ENCODE data around the gene PARD6B.
"Not testable (repeated sequence)": the region's sequence is repeated elsewhere in the genome, so short reads cannot be mapped to it uniquely, and the experiment has no call there.

Gene PARD6B, protein sequence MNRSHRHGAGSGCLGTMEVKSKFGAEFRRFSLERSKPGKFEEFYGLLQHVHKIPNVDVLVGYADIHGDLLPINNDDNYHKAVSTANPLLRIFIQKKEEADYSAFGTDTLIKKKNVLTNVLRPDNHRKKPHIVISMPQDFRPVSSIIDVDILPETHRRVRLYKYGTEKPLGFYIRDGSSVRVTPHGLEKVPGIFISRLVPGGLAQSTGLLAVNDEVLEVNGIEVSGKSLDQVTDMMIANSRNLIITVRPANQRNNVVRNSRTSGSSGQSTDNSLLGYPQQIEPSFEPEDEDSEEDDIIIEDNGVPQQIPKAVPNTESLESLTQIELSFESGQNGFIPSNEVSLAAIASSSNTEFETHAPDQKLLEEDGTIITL

DNA sequence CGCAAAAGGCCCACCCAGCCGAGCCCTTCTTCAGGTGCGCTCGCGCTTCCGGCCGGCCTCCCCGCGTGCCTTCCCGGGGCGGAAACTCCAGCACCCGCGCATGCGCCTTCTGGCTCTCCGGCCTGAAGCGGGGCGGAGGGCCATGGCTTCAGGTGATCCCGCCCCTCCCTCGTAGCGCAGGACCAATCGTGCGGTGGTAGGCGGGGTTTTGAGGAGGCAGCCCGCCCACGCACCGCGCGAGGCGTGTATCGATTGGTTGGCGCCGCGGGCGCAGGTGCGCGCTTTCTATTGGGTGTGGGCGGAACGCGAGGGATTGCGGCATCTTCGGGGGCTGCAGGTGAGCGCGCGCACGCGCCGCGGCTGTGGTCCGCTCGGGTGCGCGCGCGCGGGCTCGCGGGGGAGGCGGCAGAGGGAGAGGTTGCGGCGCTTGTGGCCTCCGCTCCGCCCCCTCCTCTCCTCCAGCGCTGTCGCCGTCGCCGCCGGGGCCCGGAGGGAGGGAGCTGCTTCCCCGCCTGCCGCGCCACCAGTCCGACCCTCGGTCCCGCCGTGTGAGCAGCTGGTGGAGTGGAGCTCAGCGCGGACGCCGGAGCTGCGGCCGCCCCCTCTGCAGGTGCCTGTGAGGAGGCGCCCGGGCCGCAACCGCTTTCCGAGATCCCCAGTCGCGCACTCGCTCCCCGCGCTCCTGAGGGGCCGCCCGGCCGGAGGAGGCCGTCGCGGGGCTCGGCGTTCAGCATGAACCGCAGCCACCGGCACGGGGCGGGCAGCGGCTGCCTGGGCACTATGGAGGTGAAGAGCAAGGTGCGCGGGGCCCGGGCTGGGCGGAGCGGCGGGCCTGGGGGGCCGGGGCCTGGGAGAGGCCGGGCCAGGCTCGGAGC is at the start of gene PARD6B:
PARD6B (plus strand) TSS at position 526 of the 875 bp plus-strand sequence; CDS start at position 733, 207 bp downstream.
- peak; percentile 98 for DNase-seq

DNA sequence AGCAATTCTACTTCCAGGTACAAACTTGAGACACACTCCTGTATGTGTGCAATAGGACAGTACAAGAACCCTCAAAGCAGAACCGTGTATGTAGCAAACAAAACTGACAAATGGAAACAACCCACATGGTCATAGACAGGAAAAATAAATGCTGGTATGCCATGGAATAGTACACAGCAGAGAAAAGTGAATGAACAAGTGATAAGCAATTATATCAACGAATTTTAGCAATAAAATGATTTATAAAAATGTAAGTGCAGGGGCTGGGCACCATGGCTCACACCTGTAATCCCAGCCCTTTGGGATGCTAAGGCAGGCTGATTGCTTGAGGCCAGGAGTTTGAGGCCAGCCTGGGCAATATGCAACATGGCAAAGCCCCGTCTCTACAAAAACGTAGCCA is 49.3 kb upstream of the PARD6B start:
- no peak for DNase-seq

DNA sequence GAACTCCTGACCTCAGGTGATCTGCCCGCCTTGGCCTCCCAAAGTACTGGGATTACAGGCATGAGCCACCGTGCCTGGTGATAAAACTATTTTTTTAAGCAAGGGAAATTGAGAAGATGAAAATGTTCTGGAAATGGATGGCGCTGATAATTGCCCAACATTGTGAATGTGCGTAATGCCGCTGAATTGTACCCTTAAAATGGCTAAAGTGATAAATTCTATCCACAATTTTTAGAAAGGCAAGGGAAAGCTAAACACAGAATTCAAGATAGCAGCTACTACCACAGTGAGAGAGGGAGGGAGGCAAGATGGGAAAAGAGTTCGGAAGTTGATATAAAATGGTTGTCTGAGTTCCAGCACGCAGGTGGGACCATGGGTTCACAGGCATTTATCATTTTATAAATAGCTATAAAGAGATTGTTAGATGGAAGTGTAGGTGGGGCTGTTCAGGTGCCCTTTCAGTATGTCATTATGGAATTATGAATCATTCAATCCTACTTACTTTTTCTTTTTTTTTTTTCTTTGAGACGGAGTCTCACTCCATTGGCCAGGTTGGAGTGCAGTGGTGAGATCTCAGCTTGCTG is 48.3 kb upstream of the PARD6B start:
- DNase-seq, result no peak

DNA sequence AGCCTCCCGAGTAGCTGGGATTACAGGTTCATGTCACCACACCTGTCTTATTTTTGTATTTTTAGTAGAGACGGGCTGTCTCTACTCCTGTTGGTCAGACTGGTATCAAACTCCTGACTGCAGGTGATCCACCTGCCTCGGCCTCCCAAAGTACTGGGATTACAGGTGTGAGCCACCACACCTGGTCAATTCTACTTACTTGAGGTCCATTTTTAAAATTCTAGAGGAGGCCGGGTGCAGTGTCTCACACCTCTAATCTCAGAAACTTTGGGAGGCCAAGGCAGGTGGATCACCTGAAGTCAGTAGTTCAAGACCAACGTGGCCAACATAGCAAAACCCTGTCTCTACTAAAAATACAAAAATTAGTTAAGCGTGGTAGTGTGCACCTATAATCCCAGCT is 47.8 kb upstream of the PARD6B start:
- DNase-seq, result no peak

DNA sequence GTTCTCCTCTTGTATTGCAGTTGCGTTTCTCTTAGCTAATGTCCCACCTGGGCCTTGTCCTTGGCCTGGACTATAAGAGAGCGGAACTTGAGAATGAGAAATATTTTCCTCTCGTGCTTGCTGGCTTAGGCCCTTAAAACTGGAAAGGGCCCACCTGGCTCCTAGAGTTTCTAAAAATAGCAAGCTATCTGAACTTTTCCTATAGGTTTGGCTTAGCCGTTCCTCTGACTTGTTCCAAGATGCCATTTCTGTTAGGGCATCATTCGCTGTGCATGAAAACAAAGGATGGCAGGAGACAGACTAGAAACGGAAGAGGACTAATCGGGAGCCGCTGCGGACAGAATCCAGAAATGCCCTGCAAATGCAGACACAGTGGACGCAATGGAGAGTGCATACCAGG is 44.6 kb upstream of the PARD6B start:
- no peak for DNase-seq

DNA sequence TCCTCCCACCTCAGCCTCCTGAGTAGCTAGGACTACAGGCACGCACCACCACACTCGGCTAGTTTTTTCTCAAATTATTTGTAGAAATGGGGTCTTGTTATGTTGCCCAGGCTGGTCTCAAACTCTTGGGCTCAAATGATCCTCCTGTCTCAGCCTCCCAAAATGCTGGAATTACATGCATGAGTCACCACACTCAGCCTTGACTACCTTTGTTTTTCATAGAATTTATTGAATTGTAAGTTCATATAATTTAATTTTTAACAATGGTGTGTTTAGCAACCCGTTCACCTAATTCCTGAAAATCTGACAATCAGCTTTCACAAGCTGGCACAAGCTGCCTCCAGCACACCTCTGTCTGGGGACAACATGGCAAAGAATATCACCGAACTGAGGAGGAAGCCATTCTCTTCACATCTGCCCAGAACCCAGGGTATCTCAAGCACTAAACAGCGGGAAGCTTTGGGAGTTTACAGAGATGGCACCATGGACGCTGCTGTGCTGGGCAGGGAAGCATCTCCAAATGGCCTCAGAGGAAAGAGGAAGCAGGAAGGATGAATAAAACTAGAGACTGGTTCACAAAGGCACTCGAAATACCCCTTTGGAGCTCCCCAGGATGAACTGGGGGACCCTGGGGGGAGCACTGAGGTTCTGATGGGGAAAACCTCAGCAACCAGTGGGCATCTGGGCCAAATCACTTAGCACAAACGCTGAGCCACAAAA is 43.0 kb upstream of the PARD6B start:
- no peak for DNase-seq

DNA sequence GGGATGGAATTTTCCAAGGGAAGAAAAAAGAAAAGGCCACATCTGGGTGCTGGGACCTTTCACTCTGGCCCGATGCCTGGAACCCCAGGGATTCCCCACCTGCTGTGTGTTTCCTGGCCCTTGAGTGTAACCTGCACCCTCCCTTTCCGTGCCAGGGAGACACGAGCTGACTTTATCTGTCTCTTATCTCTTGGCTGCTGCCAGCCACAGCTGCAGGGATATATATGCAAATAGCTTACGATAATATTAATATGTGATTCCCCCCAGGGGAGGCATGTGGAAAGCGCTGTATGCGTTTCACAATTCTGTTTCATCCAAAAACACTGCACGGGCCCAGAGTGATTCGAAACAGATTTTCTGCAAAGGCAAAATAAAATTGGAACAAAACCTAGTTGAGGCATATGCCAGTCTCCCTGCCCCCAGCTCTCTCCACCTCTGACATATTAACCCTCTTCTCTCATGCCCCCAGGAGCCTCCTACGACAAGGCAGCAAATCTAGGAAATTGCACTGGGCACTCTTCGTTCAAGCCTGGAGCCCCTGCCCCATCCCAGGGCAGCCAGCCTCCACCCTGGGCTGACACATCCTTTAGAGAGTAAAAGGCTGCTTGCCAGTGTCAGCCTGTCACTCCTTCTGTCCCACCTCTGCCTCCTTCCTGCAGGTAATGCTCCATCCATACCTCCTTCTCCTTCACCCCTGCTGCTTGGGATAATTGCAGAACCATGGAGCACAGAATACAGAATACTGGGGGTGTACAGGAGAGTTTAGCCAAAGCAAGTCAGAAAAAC is 41.3 kb upstream of the PARD6B start:
- no peak for DNase-seq

DNA sequence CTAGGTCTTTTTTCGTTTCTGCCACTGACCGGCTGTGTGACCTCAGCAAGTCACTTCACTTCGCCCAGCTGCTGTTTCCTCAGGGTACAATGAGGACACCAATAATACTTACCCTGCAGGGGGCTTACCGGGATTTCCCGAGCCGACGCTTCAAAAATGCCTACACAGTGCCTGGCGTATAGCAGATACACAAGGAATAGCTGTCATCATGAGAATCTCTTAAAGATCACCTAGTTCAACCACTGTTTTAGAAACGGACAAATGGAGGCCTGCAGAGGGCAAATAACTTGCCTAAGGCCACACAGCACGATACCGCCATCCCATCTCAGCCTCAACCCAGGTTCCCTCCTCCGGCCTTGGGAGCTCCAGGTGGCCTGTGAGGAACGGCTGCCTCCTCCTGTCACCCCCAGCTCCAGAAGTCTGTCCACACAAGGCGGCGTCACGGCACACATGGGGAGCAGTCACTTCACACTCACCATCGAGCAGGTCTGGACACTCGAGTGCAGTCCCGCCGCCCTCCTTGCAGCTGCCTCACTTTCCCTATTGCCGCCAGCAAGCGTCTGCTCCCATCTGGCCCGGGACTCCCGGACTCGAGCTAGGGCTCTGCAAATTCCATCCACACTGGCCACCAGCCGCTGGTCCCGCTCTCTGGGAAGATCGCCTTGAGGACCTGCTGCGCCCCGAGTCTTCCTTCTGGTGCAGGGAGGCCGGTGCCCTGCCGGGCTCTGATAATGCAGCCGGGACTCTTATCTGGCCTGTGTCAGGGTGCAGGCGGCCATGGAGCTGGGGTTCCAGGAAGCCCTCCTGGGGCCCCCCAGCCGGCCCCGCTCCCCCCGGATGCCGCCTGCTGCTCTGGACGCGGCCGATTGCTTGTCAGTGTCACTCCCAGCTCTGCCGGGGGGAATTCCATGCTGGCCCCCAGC is 40.5 kb upstream of the PARD6B start, which contains the start of gene RIPOR3:
RIPOR3 (minus strand) TSS at position 893 of the 923 bp plus-strand sequence; CDS start at position 479, 414 bp downstream.
- DNase-seq, result no peak

DNA sequence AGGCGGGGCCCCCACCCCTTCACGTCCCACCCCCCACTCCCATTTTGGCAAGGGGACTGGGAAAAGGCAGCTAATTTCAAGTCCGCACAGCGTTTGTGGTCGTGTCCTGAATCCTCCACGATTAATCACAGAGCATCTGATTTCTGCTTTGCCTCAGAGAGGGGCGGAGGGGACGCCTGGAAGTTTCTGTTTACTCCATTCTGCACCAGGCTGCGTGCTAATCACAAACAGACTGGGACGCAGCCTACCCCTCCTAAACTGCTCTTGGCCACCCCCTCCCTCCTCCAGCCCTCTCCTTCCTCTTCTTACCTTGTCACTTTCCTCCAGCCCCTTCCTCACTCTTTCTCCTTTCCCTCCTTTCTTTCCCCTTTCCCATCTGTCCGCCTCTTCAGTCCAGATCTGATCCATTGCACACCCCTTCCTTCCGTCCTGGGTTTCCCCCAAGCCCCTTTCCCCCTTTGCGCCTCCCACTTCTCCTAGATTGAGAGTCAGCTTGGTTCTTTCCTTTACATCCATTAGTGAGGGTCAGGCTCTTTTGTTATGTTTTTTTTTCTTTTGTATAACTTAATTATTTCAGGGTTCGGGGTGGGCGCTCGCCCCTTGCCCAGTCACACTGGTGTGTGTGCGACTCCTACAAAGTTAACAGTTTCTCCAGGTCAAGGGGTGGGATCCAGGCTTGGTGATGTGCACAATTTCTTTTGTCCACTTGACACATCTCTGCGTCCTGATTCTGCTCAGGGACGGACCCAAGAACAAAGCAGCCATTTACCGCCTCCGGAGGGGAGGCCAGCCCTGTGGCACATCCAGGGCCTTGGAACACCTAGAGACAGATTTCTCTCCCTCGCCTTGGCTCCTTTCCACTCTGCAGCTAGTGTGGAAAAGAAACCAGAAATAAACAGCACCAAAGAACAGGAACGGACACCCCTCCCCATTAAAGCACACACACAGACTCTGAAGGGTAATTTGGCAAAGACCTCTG is 39.5 kb upstream of the PARD6B start:
- no peak for DNase-seq

DNA sequence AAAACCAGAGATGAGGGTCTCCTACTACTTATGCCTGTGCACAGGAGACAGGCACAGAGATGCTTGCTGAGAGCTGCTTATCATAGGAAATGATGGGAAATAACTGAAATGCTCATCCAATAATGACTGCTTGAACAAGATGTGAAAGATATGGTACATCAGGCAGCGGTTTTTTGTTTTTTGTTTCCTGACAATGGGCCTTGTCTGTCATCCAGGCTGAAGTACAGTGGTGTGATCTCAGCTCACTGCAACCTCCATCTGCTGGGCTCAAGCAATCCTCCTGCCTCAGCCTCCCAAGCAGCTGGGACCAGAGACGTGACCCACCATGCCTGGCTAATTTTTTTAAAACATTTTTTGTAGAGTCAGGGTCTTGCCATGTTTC is 38.8 kb upstream of the PARD6B start:
- DNase-seq, result no peak

DNA sequence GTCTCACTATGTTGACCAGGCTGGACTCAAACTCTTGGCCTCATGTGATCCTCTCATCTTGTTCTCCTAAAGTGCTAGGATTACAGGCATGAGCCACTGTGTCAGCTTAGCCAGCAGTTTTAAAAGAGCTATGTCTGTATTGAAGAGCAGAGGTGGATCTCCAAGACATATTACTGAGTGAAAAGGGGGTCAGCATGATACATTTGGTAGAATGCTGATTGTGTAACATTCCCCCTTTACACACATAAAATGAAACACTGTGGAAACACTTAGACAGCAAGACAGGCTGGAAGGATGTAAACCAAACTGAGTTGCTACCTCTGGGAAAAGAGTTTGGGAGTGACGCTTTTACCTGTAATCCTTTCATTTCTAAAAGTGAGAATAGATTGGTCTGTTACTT is 38.4 kb upstream of the PARD6B start:
- DNase-seq, result no peak

DNA sequence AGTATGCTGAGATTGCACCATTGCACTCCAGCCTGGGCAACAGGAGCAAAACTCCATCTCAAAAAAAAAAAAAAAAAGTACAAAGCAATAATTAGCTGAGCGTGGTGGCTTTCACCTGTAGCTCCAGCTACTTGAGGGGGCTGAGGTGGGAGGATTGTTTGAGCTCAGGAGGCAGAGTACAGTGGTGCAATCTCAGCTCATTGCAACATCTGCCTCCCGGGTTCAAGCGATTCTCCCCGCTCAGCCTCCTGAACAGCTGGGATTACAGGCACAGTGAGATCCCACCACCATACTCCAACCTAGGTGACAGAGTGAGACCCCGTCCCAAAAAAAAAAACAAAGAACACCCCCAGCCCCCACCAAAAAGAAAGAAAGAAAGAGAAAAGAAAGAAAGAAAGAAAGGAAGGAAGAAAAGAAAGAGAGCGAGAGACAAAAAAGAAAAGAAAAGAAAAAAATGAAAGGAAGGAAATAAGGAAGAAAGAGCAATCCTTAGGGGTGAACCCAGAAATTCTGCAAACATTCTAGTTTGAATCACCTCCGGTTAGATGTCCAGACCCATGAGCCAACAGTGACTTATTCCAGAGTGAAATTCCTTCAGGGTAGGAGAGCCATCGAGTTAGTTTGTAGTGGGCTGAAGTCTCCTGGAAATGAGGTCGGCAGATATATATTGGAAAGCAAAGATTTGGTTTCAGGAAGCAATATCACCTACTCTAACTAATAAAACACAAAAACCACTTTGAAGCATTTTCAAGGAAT is 36.8 kb upstream of the PARD6B start:
- no peak for DNase-seq

DNA sequence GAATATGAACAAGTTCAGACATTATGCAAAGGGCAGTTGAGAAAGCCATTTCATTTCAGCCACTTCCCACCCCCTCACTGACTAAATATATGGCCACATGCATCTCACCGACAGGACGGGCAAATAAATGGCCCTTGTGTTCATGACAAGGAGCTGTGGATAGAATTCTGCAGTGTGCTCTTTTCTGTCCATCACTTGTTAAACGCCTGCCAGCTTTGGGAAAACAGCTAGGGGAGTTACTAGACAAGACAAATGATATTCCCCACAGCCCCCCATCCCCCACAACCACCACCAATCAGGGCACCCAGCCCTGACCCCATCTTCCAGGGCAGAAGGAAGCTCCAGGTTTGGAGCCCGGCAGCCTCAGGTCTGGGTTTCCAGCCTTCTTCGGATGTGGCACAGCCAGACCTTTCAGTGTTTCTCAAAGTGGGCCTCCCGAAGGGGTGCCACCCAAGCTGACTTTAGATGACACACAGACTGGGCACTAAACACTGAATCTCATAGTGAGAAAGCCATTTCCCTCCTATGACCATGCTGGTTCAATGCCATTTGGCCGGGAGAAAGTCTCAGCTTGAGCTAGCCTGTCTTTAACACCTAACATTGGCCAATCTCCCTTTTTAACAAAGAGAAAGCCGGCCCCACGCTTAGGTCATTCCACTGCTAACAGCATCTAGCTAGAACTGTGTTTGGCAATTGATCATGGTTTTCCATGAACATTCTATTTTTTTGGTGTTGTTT is 36.1 kb upstream of the PARD6B start:
- no peak for DNase-seq

DNA sequence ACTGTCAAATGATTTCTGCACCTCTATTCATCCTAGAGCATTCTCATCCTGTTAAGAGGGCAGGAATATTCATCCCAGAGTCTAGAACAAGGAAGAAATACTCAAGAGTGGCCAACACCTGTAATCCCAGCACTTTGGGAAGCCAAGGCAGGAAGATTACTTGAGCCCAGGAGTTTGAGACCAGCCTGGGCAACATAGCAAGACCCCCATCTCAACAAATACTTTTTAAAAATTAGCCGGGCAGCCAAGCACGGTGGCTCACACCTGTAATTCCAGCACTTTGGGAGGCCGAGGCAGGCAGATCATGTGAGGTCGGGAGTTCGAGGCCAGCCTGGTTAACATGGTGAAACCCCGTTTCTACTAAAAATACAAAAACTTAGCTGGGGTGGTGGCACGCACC is 33.1 kb upstream of the PARD6B start:
- not testable (repeated sequence) for DNase-seq

DNA sequence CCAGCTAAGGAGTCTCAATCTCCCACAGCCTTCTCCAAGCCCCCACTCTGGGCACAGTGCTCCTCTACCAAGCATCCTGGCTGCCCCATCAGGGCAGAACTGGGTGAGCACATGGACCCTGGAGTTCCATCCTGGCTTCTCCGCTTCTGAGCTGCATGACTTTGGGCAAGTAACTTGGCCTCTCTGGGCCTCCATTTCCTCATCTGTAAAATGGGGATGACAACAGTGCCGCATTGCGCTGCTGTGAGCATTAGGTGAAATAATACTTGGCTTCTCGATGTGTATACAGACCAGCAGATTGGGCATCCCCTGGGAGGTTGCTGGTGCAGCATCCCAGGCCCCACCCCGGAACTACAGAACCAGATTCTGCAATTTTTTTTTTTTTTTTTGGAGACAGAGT is 31.7 kb upstream of the PARD6B start:
- DNase-seq, result no peak

DNA sequence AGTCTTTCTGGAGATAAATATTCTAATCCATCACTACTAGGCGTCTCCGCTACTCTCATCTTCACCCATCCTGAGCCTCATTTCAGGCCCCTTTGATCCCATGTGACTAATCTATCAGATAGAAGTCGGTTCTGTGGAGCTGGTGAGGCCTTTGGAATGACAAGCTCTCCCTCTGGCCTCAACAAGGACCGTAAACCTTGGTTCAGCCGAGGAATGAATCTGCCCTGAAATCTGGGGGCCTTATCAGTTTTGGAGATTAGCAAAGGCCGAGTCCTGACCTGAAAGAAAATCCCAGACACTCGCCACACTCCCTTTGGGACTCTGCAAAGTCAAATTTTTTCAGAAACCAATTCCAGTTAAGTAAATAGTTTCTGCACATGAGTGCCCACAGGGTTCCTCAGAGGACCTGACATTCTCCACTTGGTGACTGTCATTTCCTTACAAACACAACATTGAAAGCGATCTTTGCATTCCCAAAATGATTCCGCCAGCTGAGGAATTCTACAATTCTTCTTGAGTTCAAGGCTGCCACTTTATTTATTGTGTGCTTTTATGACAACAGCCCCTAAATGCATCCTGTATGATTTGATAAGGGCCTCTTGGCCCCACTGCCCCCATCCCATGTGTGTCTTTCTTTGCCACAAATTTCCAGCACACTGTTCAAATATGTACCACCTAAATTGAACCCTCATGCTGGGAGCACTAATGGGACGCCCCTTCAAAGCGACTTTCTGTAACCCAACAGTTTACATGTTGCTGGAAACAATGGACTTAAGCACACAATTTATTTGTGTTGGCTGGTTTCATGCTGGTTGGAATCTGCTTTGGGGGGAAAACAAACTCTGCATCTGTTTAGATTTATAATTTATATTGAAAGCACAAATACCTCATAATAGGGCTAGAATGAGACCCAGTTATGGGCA is 30.1 kb upstream of the PARD6B start:
- DNase-seq, result no peak

All from NCI-H1436 (cell line).